Prostate gland (tissue), 2 donors: ENCODE data around the gene GNG14. TPM values are rescaled to one million over a fixed set of nuclear protein-coding genes. Genes with fewer than 3 reads are reported as not detected.
A peak's percentile ranks its signal among the peaks of the same experiment; 100 is the strongest.

Experiments
- DNase-seq: peaks from one replicate; pipeline ENCODE4 v3.0.0-alpha.2; 2019; ENCODE audit warnings: low spot score
- H3K27ac ChIP-seq, 2 donors: fragments of 200-600 bp; sonication (generic); 2 replicates each; pipeline ENCODE4 v1.5.1; 2017 to 2019
- H3K27me3 ChIP-seq: fragments of 200-600 bp; sonication (generic); replicated peaks from 2 replicates; pipeline ENCODE4 v1.5.1; 2019; ENCODE audit not compliant: insufficient read depth
- H3K36me3 ChIP-seq, 2 donors: fragments of 200-600 bp; sonication (generic); 1 replicate in 1 of 2; 2 replicates in 1 of 2; pipeline versions ENCODE4 v1.5.1 to v1.8.1; 2017 to 2019
- H3K4me1 ChIP-seq: fragments of 200-600 bp; sonication (generic); replicated peaks from 2 replicates; pipeline ENCODE4 v1.5.1; 2019
- H3K4me3 ChIP-seq, 2 donors: fragments of 200-600 bp; sonication (generic); 2 replicates each; pipeline ENCODE4 v1.5.1; 2017 to 2019
- H3K9me3 ChIP-seq: fragments of 200-600 bp; sonication (generic); 2 replicates; pipeline ENCODE4 v1.5.1; 2017
- CTCF ChIP-seq, 4 experiments: fragments of 200-600 bp in 2 of 4; fragments of 450-650 bp in 2 of 4; sonication (generic) in 2 of 4; IDR thresholded peaks; 1 replicate in 3 of 4; 2 replicates in 1 of 4; pipeline ENCODE4 v1.5.1; 2016 to 2019; ENCODE audit warnings: antibody characterized with exemption in 4 of 4, mild to moderate bottlenecking in 2 of 4, moderate library complexity in 2 of 4
- POLR2A ChIP-seq: fragments of 450-650 bp; IDR thresholded peaks from one replicate; pipeline ENCODE4 v1.6.1; 2016; ENCODE audit warnings: antibody characterized with exemption, mild to moderate bottlenecking
- POLR2AphosphoS5 ChIP-seq: sonication (generic); formaldehyde crosslinking; IDR thresholded peaks from one replicate; pipeline ENCODE4 v1.6.1; 2017; ENCODE audit warnings: antibody characterized with exemption
- WGBS: methylation state at CpG from one replicate; pipeline ENCODE4 v1.1.5; 2018; 5-methylcytosine and 5-hydroxymethylcytosine counted together
- intact Hi-C: fragments of 100-400 bp; cut with DNase I; formaldehyde crosslinking; loops from one replicate; pipeline ENCODE4 v1.14.2; 2022
- total RNA-seq, 2 donors: library from RNA; depleted of rRNA; stranded (reverse); fragments of >200 nt; gene quantifications; one replicate each; pipeline ENCODE4 v1.1.0, GENCODE V29; 2016

GNG14 gene
- total RNA-seq, result not detected

GRCh38 chr19:12687496-12688196 is at the start of gene GNG14:
Gene GNG14 (plus strand): TSS chr19:12687998. CDS start chr19:12688049, 51 bp downstream.
- Histone ChIP-seq H3K27ac (no peak within 1 kb of the TSS), H3K4me3 (no peak within 1 kb of the TSS), H3K27me3 (no peaks in the 10 kb centered on the region), H3K36me3 (no peaks in the 10 kb centered on the region), H3K9me3 (no peaks in the 10 kb centered on the region), H3K4me1 (no peaks in the 10 kb centered on the region)
- no peak for DNase-seq
- TF ChIP-seq POLR2A, result no peak
- TF ChIP-seq POLR2AphosphoS5, result no peak
- TF ChIP-seq CTCF (IDR thresholded peaks at IDR 0.05), result no peak
- 86% methylated on average over 9 of the region's 9 CpGs for WGBS
- intact Hi-C loops, result no loop called here

- TF ChIP-seq POLR2A (no peak), CTCF (IDR thresholded peaks at IDR 0.05) (no peak), POLR2AphosphoS5 (no peak)
- H3K4me3 ChIP-seq, result no peak overlapping the region
- 97% methylated on average over 22 of the region's 22 CpGs for WGBS
- no peaks in the 10 kb centered on the region for H3K36me3 ChIP-seq
- H3K9me3 ChIP-seq, result no peaks in the 10 kb centered on the region
- H3K4me1 ChIP-seq, result no peaks in the 10 kb centered on the region
- no peak for DNase-seq
- intact Hi-C loops, result no loop called here
- no peaks in the 10 kb centered on the region for H3K27me3 ChIP-seq
- H3K27ac ChIP-seq, result no peak overlapping the region
Observed at GRCh38 chr19:12638611-12639182, 49.1 kb upstream of the GNG14 start.

GRCh38 chr19:12639901-12640613 is 47.7 kb upstream of the GNG14 start:
- Histone ChIP-seq H3K4me3 (peak overlapping the region in 1 of 2 donors; percentile 17), H3K27ac (no peak overlapping the region), H3K27me3 (no peaks in the 10 kb centered on the region), H3K9me3 (no peaks in the 10 kb centered on the region), H3K36me3 (no peaks in the 10 kb centered on the region), H3K4me1 (no peaks in the 10 kb centered on the region)
- 12% methylated on average over 33 of the region's 39 CpGs for WGBS
- peak; percentile 63 for DNase-seq
- intact Hi-C loops, result no loop called here
- TF ChIP-seq POLR2A (no peak), POLR2AphosphoS5 (peak; percentile 22), CTCF (IDR thresholded peaks at IDR 0.05) (peak; percentile 20 to 74 (median 42))

GRCh38 chr19:12641456-12641855 is 46.3 kb upstream of the GNG14 start:
- TF ChIP-seq POLR2AphosphoS5 (no peak), CTCF (IDR thresholded peaks at IDR 0.05) (no peak), POLR2A (no peak)
- no peak overlapping the region for H3K4me3 ChIP-seq
- no peaks in the 10 kb centered on the region for H3K27me3 ChIP-seq
- H3K36me3 ChIP-seq, result no peaks in the 10 kb centered on the region
- no peaks in the 10 kb centered on the region for H3K4me1 ChIP-seq
- H3K9me3 ChIP-seq, result no peaks in the 10 kb centered on the region
- 61% methylated on average over 13 of the region's 13 CpGs for WGBS
- intact Hi-C loops, result no loop called here
- H3K27ac ChIP-seq, result no peak overlapping the region
- no peak for DNase-seq
